Stimulated activated effector memory CD8-positive, alpha-beta T cell treated with anti-CD3 and anti-CD28 coated beads, Interleukin-12 subunit alpha, Interleukin-12 subunit beta, amount 100 ng/mL, for 72 hours (primary cell): ENCODE results near the gene CARD14.
"Not testable (repeated sequence)": the region's sequence is repeated elsewhere in the genome, so short reads cannot be mapped to it uniquely, and the experiment has no call there.

Experiments used
- ATAC-seq: fragments of 150-1000 bp; cut with Tn5 transposase; 2 replicates; pipeline ENCODE4 v1.10.0; 2021
- DNase-seq, 2 donors: peaks; one replicate each; pipeline ENCODE4 v3.0.0; 2021 to 2022; ENCODE audit warnings: low spot score in 2 of 2
- H3K27ac Mint-ChIP-seq: one replicate; pipeline ENCODE4 v1.8.0; 2022; ENCODE audit warnings: mild to moderate bottlenecking, mixed read lengths
- H3K36me3 Mint-ChIP-seq: one replicate; pipeline ENCODE4 v1.8.0; 2022; ENCODE audit warnings: mild to moderate bottlenecking, mixed read lengths
- H3K4me1 Mint-ChIP-seq: one replicate; pipeline ENCODE4 v1.8.0; 2022; ENCODE audit warnings: mixed read lengths
- H3K4me3 Mint-ChIP-seq: one replicate; pipeline ENCODE4 v1.8.0; 2022; ENCODE audit warnings: mild to moderate bottlenecking, mixed read lengths
- H3K9me3 Mint-ChIP-seq: one replicate; pipeline ENCODE4 v1.8.0; 2022; ENCODE audit warnings: mixed read lengths

The CARD14 gene

DNA sequence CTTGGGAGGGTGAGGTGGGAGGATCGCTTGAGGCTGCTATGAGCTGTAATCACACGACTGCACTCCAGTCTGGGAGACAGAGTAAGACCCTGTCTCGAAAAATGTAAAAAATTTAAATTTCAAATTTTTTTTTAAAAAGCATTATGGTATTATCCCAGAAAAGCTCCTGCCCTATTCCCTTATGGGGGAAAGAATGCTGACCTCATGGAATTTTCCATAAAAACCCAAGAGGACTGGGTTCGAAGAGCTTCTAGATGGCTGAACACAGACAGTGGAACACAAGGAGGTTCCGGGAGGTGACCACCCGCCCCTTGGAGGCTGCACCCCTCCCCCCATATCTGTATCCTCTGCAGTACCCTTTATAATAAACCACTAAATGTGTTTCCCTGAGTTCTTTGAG, 26.9 kb upstream of the CARD14 start:
- no peak for ATAC-seq

DNA sequence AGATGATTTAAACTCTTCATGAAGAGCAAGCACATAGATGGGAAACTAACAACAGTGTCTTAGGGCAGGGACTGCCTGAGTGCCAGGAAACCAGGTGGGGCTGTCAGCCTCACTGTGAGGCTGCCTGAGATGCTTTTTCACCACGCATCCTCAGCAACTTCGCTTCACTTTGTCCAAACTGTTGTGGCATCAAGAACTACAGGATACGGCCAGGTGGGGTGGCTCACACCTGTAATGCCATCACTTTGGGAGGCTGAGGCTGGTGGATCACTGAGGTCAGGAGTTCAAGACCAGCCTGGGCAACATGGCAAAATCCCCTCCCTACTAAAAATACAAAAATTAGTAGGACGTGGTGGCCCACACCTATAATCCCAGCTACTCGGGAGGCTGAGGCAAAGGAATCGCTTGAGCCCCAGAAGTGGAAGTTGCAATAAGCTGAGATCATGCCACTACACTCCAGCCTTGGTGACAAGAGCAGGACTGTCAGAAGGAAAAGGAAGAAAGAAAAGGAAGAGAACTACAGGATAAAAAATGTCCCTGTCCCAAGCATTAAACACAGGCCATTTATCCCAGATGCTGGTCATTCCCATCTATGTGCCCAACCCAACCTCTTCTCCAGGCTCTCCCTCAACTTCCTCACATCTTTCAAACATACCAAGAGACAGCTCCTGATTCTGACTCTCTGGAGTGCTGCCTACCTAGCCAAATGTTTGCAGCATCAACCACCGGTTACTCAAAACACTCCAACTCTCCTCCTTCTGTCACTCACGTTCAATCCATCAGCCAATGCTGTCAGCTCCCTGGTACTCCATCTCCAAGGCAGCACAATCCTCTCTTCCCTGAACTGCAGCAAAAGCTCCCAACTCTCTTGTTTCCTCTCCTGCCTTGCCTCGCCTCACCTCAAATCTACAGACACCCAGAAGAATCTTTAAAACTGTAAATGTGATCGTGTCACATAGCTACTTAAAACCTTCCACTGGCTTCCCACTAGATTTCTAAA, 24.5 kb upstream of the CARD14 start:
- DNase-seq (no peak), ATAC-seq (no peak)
- peaks cover 33% of the 10 kb centered on the region for H3K4me1 Mint-ChIP-seq
- peaks cover 71% of the 10 kb centered on the region for H3K36me3 Mint-ChIP-seq
- H3K4me3 Mint-ChIP-seq: peak overlapping the region; percentile 85
- H3K27ac Mint-ChIP-seq: peak overlapping the region; percentile 89
- H3K9me3 Mint-ChIP-seq: no peaks in the 10 kb centered on the region

More for the DNA sequence above, 26.9 kb upstream of the CARD14 start:
- DNase-seq: no peak
- H3K27ac Mint-ChIP-seq: no peak overlapping the region
- H3K4me1 Mint-ChIP-seq: peaks cover 28% of the 10 kb centered on the region
- no peaks in the 10 kb centered on the region for H3K9me3 Mint-ChIP-seq
- H3K4me3 Mint-ChIP-seq: no peak overlapping the region
- peaks cover 96% of the 10 kb centered on the region for H3K36me3 Mint-ChIP-seq

DNA sequence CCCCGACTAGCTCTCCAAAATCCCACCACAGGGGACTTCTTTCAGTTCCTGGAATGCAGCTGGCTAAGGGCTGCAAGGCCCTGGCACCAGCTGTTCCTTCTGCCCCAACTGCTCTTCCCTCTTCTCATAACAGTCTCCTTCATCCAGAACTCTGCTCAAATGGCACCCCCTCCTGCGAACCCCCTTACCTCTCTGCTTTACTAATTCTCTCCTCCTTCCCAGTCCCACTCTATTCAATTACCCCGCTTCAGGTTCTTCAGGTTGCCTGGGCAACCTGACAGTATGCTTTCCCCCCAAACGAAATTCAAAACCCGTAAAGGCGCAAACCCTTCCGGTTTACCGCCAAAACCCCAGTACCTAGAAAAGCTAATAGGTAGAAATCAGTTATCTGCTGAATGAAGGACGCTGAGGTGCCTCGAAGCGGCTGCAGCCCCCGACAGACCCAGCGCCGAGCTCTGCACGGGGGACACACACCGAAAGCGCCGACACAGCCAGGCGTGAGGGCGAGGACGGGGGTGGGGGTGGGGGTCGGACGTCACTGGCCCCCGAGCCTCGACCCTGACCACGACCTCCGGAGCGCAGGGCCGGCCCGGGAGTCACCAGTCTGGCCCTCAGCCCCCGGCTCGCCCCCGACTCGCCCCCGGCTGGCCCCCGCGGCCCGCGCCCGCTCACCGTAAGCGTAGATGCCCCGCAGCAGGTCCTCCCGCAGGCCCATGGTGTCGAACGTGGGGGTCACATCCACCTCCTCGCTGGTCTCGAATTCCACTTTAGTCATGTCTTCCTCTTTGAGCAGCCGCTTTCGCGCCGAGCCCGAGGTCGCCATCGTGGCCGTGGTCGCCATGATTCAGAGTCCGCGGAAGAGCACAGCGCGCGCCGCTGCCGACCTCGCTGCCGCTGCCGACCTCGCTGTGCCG, 23.5 kb upstream of the CARD14 start:
- peak overlapping the region; percentile 89 for H3K27ac Mint-ChIP-seq
- H3K4me3 Mint-ChIP-seq: peak overlapping the region; percentile 85
- DNase-seq (peak; percentile 14 to 64), ATAC-seq (peak; percentile 5)
- H3K9me3 Mint-ChIP-seq: no peaks in the 10 kb centered on the region
- H3K36me3 Mint-ChIP-seq: peaks cover 61% of the 10 kb centered on the region
- H3K4me1 Mint-ChIP-seq: peaks cover 33% of the 10 kb centered on the region

DNA sequence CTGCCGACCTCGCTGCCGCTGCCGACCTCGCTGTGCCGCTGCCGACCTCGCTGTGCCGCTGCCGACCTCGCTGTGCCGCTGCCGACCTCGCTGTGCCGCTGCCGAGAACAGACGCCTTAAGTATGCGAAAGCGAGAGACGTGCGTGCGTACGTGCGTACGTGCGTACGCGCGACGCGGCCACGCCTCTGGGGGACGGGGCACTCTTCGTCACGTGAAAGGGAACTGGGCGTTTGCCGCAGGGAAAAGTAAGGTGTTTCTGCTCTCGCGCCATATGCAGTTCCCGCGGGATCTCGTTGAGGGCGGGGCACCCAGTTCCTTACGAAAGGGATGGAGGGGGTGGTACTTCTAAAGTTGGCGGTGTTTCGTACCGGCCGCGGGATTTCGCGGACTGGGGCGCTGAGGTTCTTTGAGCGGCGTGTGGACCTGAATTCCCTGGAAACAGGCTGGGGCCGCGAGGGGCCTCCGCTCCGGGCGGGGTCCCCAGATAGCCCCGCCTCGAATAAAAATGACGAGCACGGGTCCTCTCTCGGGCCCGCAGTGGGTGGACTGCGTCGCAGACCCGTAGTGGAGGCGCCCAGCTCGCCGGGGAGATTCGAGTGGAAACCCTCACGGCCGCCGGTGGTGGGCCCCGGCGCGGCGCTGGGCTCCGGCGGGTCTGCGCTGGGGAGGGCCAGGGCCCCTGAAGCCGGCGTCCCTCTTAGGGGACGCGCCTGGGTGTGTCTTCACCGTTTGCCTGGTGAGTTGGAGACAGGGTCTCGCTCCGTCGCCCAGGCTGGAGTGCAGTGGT, 22.6 kb upstream of the CARD14 start, which contains the start of gene EIF4A3:
EIF4A3 (minus strand) TSS at position 94 of the 788 bp plus-strand sequence. CDS start 167 bp downstream, outside the sequence.
- H3K4me1 Mint-ChIP-seq: peaks cover 37% of the 10 kb centered on the region
- H3K36me3 Mint-ChIP-seq: peaks cover 53% of the 10 kb centered on the region
- peaks cover 3% of the 10 kb centered on the region for H3K9me3 Mint-ChIP-seq
- peak within 1 kb of the TSS; percentile 89 for H3K27ac Mint-ChIP-seq
- DNase-seq: peak; percentile 89 to 98
- peak within 1 kb of the TSS; percentile 85 for H3K4me3 Mint-ChIP-seq
- ATAC-seq: peak; percentile 94

DNA sequence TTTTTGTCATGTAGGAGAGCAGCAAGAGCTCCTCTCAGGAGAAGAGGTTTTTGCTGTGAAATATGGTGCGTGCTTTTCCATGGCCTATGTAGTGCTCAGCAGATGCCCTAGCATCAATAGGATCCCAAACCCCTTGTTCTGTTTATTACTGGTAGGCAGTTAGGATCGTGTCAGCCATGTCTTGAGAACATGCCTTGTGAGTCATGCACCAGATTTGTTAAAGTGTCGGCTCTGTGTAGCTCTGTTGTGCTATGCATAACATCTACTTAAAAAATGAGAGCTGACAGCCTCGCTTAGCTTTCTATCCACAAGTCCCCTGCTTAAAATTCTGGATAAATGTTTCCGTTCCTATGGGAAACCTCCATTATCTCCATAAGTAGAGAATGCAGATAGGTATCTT, 18.5 kb upstream of the CARD14 start:
- peaks cover 22% of the 10 kb centered on the region for H3K4me1 Mint-ChIP-seq
- H3K36me3 Mint-ChIP-seq: peaks cover 12% of the 10 kb centered on the region
- peak overlapping the region; percentile 54 for H3K27ac Mint-ChIP-seq
- ATAC-seq (no peak), DNase-seq (no peak)
- H3K4me3 Mint-ChIP-seq: no peak overlapping the region
- peaks cover 5% of the 10 kb centered on the region for H3K9me3 Mint-ChIP-seq

DNA sequence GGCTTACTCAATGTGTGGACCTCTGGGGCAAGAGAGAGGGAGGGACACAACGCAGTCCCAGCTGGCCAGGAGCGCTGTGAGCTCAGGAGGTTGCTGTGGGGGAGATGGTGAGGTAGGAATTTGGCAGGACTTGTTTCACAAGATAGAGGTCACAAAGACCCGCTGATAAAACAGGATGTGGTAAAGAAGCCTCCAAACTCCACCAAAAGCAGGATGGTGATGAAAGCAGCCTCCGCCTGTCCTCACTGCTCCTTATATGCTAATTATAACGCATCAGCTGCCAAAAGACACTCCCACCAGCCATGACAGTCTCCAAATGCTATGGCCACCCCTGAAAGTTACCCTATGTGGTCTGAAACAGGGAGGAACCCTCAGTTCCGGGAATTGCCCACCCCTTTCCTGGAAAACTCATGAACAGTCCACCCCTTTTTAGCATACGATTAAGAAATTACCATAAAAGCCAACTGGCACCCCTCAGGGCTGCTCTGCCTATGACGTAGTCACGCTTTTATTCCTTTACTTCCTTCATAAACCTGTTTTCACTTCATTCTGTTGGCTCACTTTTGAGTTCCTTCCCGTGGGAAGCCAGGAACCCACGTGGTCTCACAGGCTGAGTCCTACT, 17.6 kb upstream of the CARD14 start:
- no peak for ATAC-seq
- H3K27ac Mint-ChIP-seq: peak overlapping the region; percentile 86
- H3K9me3 Mint-ChIP-seq: peaks cover 5% of the 10 kb centered on the region
- no peak for DNase-seq
- peaks cover 21% of the 10 kb centered on the region for H3K4me1 Mint-ChIP-seq
- H3K4me3 Mint-ChIP-seq: no peak overlapping the region
- peaks cover 3% of the 10 kb centered on the region for H3K36me3 Mint-ChIP-seq

DNA sequence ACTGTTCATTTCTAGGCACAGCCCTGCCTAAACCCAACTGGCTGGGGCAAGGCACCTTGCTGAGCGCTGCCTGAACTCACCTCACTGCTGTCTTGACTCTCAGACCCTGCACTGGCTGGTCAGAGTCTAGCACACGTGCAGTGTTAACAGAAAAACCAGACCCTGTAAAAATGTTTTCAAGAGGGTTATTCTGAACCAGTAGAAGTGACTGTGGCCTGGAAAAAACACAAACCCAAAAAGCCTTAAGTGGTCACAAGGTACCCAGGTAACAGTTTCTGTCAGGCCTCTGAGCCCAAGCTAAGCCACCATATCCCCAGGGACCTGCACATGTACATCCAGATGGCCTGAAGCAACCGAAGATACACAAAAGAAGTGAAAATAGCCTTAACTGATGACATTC, 16.8 kb upstream of the CARD14 start:
- DNase-seq (no peak), ATAC-seq (no peak)
- H3K4me3 Mint-ChIP-seq: no peak overlapping the region
- H3K27ac Mint-ChIP-seq: no peak overlapping the region
- H3K36me3 Mint-ChIP-seq: no peaks in the 10 kb centered on the region
- peaks cover 19% of the 10 kb centered on the region for H3K4me1 Mint-ChIP-seq
- peaks cover 5% of the 10 kb centered on the region for H3K9me3 Mint-ChIP-seq

DNA sequence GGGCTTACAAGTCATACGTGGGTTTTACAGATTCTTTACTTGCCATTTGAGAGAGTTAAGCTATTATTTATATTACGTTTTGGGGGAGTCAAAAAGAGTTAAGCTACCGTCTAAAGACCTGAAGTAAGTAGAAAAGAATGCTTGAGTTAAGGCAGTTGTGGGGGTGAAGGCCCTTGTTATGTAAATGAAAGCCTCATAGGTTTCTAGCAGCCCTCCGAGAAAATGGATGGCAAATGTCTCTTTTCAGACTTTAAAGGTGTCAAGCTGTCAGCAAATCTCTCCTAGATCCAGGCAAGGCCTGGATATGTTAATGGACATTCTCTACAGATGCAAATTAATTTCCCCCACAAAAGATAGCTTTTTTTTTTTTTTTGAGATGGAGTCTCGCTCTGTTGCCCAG, 15.7 kb upstream of the CARD14 start:
- Mint-ChIP-seq H3K4me1 (peaks cover 15% of the 10 kb centered on the region), H3K36me3 (no peaks in the 10 kb centered on the region), H3K4me3 (no peak overlapping the region), H3K27ac (no peak overlapping the region), H3K9me3 (peaks cover 5% of the 10 kb centered on the region)
- ATAC-seq: no peak
- DNase-seq: no peak

DNA sequence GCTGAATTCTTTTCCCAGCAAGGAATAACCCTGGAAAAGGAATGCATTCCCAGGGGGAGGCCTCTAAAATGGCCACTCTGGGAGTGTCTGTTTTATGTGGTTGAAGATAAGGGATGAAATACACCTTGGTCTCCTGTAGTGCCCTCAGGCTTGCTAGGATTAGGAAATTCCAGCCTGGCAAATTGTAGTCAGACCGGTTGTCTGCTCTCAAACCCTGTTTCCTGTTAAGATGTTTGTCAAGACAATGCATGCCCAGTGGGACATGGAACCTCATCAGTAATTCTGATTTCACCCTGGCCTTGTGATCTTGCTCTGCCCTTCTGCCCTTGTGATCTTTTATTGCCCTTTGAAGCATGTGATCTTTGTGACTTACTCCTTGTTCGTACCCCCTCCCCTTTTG, 14.2 kb upstream of the CARD14 start:
- not testable (repeated sequence) for H3K36me3 Mint-ChIP-seq, DNase-seq, H3K4me3 Mint-ChIP-seq, ATAC-seq, H3K27ac Mint-ChIP-seq, H3K9me3 Mint-ChIP-seq
- peaks cover 18% of the 10 kb centered on the region for H3K4me1 Mint-ChIP-seq

DNA sequence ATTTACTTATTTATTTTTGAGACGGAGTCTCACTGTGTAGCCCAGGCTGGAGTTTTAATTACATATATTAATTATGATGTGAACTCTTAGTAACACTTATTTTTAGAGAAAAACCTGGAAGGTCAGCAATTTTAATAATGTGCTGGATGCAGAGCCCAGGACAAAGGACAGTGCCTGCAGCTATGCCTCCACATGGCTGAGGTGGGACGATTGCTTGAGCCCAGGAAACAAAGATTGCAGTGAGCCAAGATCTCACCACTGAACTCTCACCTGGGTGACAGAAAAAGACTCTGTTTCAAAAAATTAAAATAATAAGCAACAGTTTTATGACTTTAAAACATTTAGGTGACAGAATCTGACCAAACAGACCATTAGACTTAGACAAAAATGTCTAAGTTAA, 11.0 kb upstream of the CARD14 start:
- Mint-ChIP-seq H3K36me3 (no peaks in the 10 kb centered on the region), H3K4me1 (peaks cover 8% of the 10 kb centered on the region), H3K4me3 (no peak overlapping the region), H3K27ac (no peak overlapping the region), H3K9me3 (peaks cover 2% of the 10 kb centered on the region)
- DNase-seq: no peak
- ATAC-seq: no peak

DNA sequence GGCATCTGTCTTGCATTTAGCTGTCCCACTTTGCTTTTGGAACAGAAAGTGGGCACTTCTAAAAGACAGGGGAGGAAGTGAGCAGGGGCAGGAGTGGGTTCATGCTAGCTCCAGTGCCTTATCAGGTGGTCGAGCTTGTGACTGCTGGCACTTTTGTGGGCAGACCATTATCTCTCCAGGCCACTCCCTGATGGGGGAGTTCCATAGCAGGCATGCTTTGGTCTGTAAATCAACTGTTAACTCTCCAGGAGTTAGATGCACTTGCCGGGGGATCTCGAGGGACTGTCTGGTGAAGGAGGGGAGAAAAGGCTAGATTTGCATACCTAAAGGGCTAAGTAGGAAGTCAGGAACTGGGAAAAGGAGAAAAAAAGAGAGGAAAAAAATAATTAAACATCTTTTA, 9.3 kb upstream of the CARD14 start:
- peaks cover 8% of the 10 kb centered on the region for H3K4me1 Mint-ChIP-seq
- no peak for DNase-seq
- H3K36me3 Mint-ChIP-seq: no peaks in the 10 kb centered on the region
- no peak overlapping the region for H3K27ac Mint-ChIP-seq
- H3K4me3 Mint-ChIP-seq: no peak overlapping the region
- peaks cover 2% of the 10 kb centered on the region for H3K9me3 Mint-ChIP-seq
- no peak for ATAC-seq

DNA sequence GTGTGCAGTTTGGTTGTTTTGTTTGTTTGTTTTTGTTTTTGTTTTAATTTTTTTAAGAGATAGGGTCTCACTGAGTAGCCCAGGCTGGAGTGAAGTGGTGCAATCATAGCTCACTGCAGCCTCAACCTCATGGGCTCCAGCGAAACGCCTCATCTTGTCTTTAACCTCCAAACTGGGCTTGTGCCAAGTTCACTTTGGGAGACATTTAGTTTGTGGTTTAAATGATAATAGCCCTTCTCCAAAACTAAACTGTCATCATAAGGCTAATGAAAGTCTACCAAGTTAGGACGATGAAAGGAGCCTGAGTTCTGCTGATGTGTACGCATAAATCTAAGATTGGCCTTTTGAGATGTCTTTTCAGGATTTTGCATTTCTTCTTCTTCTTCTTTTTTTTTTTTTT, 6.5 kb upstream of the CARD14 start:
- Mint-ChIP-seq H3K4me3 (no peak overlapping the region), H3K9me3 (no peaks in the 10 kb centered on the region), H3K27ac (no peak overlapping the region), H3K36me3 (no peaks in the 10 kb centered on the region), H3K4me1 (peaks cover 8% of the 10 kb centered on the region)
- DNase-seq (no peak), ATAC-seq (no peak)

DNA sequence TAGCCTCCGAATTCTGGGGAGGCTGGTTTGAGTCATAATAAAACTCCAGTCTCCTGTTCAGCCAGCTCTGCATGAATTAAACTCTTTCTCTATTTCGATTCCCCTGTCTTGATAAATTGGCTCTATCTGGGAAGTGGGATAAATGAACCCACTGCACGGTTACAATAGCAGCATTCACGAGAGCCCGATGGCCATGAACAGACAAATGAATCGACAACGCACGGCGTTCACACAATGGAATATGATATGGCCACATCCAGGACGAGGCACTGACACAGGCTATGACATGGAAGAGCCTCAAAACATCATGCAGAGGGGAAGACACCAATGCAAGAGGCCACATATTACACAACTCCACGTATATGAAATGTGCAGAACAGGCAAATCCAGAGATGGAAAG, 5.6 kb upstream of the CARD14 start:
- ATAC-seq (no peak), DNase-seq (no peak)
- Mint-ChIP-seq H3K4me1 (peaks cover 8% of the 10 kb centered on the region), H3K4me3 (no peak overlapping the region), H3K27ac (no peak overlapping the region), H3K36me3 (no peaks in the 10 kb centered on the region), H3K9me3 (no peaks in the 10 kb centered on the region)

DNA sequence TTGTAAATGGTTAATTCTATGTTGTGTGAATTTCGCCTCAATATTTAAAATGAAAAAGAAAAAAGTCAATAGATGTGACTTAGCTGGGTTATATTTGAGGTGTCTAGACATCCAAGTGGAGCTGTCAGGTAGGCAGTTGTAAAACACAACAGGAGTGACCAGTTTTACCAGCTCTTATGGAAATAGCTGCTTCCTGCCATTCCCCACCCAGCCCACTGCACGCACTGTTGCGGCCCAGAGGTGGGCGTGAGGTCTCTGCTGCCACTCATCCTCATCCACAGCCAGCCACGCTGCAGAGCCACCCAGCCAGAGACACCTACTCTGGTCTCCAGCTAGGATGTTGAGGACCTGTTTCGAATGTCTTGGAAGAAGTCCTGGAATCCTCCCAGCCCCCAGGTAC, 3.4 kb upstream of the CARD14 start:
- ATAC-seq (no peak), DNase-seq (no peak)
- Mint-ChIP-seq H3K36me3 (no peaks in the 10 kb centered on the region), H3K4me3 (no peak overlapping the region), H3K4me1 (peaks cover 6% of the 10 kb centered on the region), H3K9me3 (no peaks in the 10 kb centered on the region), H3K27ac (no peak overlapping the region)
